NCI-H345 treated with DMSO at 0.1 percent for 48 hours (cell line): ENCODE results near the gene TLK2.

Experiments
- DNase-seq: peaks from one replicate; lab custom pipeline; 2025; ENCODE audit not compliant: unreplicated experiment; lab: John Stamatoyannopoulos, UW

The TLK2 gene

GRCh38 chr17:62627219-62627903 lies 148.7 kb downstream of the TLK2 start, which contains the start of gene MRC2:
MRC2 (plus strand) TSS chr17:62627670; CDS start chr17:62627803, 133 bp downstream.
- DNase-seq, result no peak

GRCh38 chr17:62627904-62628633 lies 149.4 kb downstream of the TLK2 start:
- DNase-seq, result no peak

GRCh38 chr17:62628831-62629555 lies 150.4 kb downstream of the TLK2 start:
- DNase-seq, result no peak

- DNase-seq, result no peak
Observed at GRCh38 chr17:62629556-62630364, 151.1 kb downstream of the TLK2 start.

- no peak for DNase-seq
Observed at GRCh38 chr17:62630365-62631085, 151.9 kb downstream of the TLK2 start.

GRCh38 chr17:62631086-62631935 lies 152.7 kb downstream of the TLK2 start:
- no peak for DNase-seq

GRCh38 chr17:62631936-62632924 lies 153.6 kb downstream of the TLK2 start:
- no peak for DNase-seq

GRCh38 chr17:62637809-62638208 lies 159.2 kb downstream of the TLK2 start:
- no peak for DNase-seq

GRCh38 chr17:62641153-62641552 lies 162.5 kb downstream of the TLK2 start:
- no peak for DNase-seq

- DNase-seq, result no peak
Observed at GRCh38 chr17:62641951-62642350, 163.3 kb downstream of the TLK2 start.

- no peak for DNase-seq
Observed at GRCh38 chr17:62643496-62643895, 164.9 kb downstream of the TLK2 start.

GRCh38 chr17:62644487-62645173 lies 166.0 kb downstream of the TLK2 start:
- DNase-seq, result peak; percentile 11

- no peak for DNase-seq
Observed at GRCh38 chr17:62648251-62648955, 169.8 kb downstream of the TLK2 start.

- DNase-seq, result no peak
Observed at GRCh38 chr17:62648956-62649294, 170.3 kb downstream of the TLK2 start.

- no peak for DNase-seq
Observed at GRCh38 chr17:62649570-62649969, 170.9 kb downstream of the TLK2 start.

- DNase-seq, result no peak
Observed at GRCh38 chr17:62650587-62650986, 172.0 kb downstream of the TLK2 start.
